HCT116 (cell line): ENCODE data around the gene SH3GL2. TPM values are rescaled to one million over a fixed set of nuclear protein-coding genes. Genes with fewer than 3 reads are reported as not detected.

Experiments used
- ATAC-seq: fragments of 200-7000 bp; cut with Tn5 transposase; 2 replicates; pipeline ENCODE4 v1.9.1; 2020; ENCODE audit warnings: mild to moderate bottlenecking, moderate library complexity
- BruUV-seq: library from RNA; stranded (reverse); fragments of 400-500 nt; replicated peaks from 2 replicates; lab custom pipeline; 2021; lab: Mats Ljungman, UMichigan
- CTCF ChIA-PET: fragments of 300-600 bp; sonication (Branson Sonifier 250); formaldehyde crosslinking; loops from one replicate; lab custom pipeline; 2021; ENCODE audit warnings: antibody characterized with exemption; lab: Charles Lee
- POLR2A ChIA-PET: fragments of 300-600, 350-600 bp; sonication (Branson Sonifier 250); formaldehyde crosslinking; loops from one replicate; lab custom pipeline; 2021; ENCODE audit warnings: antibody characterized with exemption; lab: Charles Lee
- RAD21 ChIA-PET, 2 experiments: fragments of 300-600 bp; sonication (Branson Sonifier 250); formaldehyde crosslinking; loops; one replicate each; lab custom pipeline; 2023; ENCODE audit warnings: low total read pairs in 2 of 2; ENCODE audit not compliant: uncharacterized antibody in 2 of 2, unreplicated experiment in 2 of 2, low non-redundant PET in 1 of 2; lab: Charles Lee
- DNase-seq: peaks from one replicate; pipeline ENCODE4 v3.0.0-alpha.2; 2010; ENCODE audit warnings: low read depth, low spot score
- H2AFZ ChIP-seq: fragments of 200-600 bp; shearing (Covaris generic), sonication (generic); 2 replicates; pipeline ENCODE4 v1.6.1; 2017; ENCODE audit warnings: low read depth, mixed run types, mixed read lengths, antibody characterized with exemption, low read length; ENCODE audit not compliant: poor library complexity, severe bottlenecking
- H3K27ac ChIP-seq: 2 replicates; pipeline ENCODE4 v1.5.1; 2012; ENCODE audit warnings: low read depth, low read length
- H3K27me3 ChIP-seq: fragments of 200-600 bp; sonication (generic); 2 replicates; pipeline ENCODE4 v1.6.1; 2016; ENCODE audit warnings: mixed run types, low read length, mixed read lengths; ENCODE audit not compliant: insufficient read depth
- H3K36me3 ChIP-seq, 2 experiments: fragments of 200-500 bp in 1 of 2; fragments of 200-600 bp in 1 of 2; sonication (Bioruptor generic) in 1 of 2; sonication (generic) in 1 of 2; 2 replicates each; pipeline versions ENCODE4 v1.5.1 to v1.6.1; 2014 to 2016; ENCODE audit warnings: low read length in 2 of 2, inconsistent platforms in 1 of 2, mixed read lengths in 1 of 2, mixed run types in 1 of 2; ENCODE audit not compliant: insufficient read depth in 2 of 2, control insufficient read depth in 1 of 2
- H3K4me1 ChIP-seq, 2 experiments: fragments of 200-600 bp in 1 of 2; sonication (generic) in 1 of 2; 2 replicates each; pipeline versions ENCODE4 v1.5.1 to v1.6.1; 2012 to 2017; ENCODE audit warnings: low read length in 2 of 2, inconsistent platforms in 1 of 2, mild to moderate bottlenecking in 1 of 2, mixed read lengths in 1 of 2, mixed run types in 1 of 2, moderate library complexity in 1 of 2; ENCODE audit not compliant: insufficient read depth in 2 of 2, control insufficient read depth in 1 of 2
- H3K4me2 ChIP-seq: fragments of 200-600 bp; sonication (generic); 2 replicates; pipeline ENCODE4 v1.6.1; 2017; ENCODE audit warnings: mixed run types, low read length, mixed read lengths
- H3K4me3 ChIP-seq, 2 experiments: fragments of 200-600 bp in 1 of 2; sonication (generic) in 1 of 2; replicated peaks in 1 of 2; 2 replicates each; pipeline ENCODE4 v1.5.1; 2011 to 2016; ENCODE audit warnings: low read length in 2 of 2, control low read depth in 1 of 2, low read depth in 1 of 2, mild to moderate bottlenecking in 1 of 2, mixed read lengths in 1 of 2, mixed run types in 1 of 2
- H3K79me2 ChIP-seq: fragments of 200-600 bp; sonication (generic); 2 replicates; pipeline ENCODE4 v1.6.1; 2017; ENCODE audit warnings: mild to moderate bottlenecking, mixed run types, low read length, moderate library complexity, mixed read lengths; ENCODE audit not compliant: insufficient read depth
- H3K9ac ChIP-seq: fragments of 200-600 bp; sonication (generic); 2 replicates; pipeline ENCODE4 v1.6.1; 2016; ENCODE audit warnings: low read length, mixed read lengths
- H3K9me2 ChIP-seq: fragments of 200-600 bp; sonication (generic), shearing (Covaris generic); 2 replicates; pipeline ENCODE4 v1.6.1; 2017; ENCODE audit warnings: mixed run types, mild to moderate bottlenecking, moderate library complexity; ENCODE audit not compliant: insufficient read depth
- H3K9me3 ChIP-seq, 2 experiments: fragments of 200-500 bp in 1 of 2; fragments of 200-600 bp in 1 of 2; sonication (Bioruptor generic) in 1 of 2; sonication (generic) in 1 of 2; 2 replicates each; pipeline ENCODE4 v1.6.1; 2014 to 2017; ENCODE audit warnings: low read length in 2 of 2, mixed read lengths in 2 of 2, inconsistent platforms in 1 of 2, low read depth in 1 of 2, mild to moderate bottlenecking in 1 of 2, mixed run types in 1 of 2, moderate library complexity in 1 of 2; ENCODE audit not compliant: control insufficient read depth in 1 of 2, insufficient read depth in 1 of 2
- H4K20me1 ChIP-seq: fragments of 200-600 bp; sonication (generic), shearing (Covaris generic); 2 replicates; pipeline ENCODE4 v1.6.1; 2017; ENCODE audit warnings: mixed run types, mild to moderate bottlenecking, moderate library complexity; ENCODE audit not compliant: insufficient read depth
- CBX3 ChIP-seq: IDR thresholded peaks from 2 replicates; pipeline ENCODE4 v1.6.1; 2012; ENCODE audit warnings: low read depth
- CEBPB ChIP-seq: IDR thresholded peaks from 2 replicates; pipeline ENCODE4 v1.6.1; 2012; ENCODE audit warnings: low read depth
- ELF1 ChIP-seq: IDR thresholded peaks from 2 replicates; pipeline ENCODE4 v1.6.1; 2012; ENCODE audit warnings: low read depth, borderline replicate concordance
- EZH2phosphoT487 ChIP-seq: fragments of 200-600 bp; IDR thresholded peaks from 2 replicates; pipeline ENCODE4 v1.6.1; 2018; ENCODE audit warnings: antibody characterized with exemption, borderline replicate concordance
- POLR2A ChIP-seq: IDR thresholded peaks from 2 replicates; pipeline ENCODE4 v1.7.0; 2011; ENCODE audit warnings: borderline replicate concordance; ENCODE audit not compliant: insufficient read depth, insufficient read length; ENCODE audit errors: extremely low read depth
- POLR2AphosphoS5 ChIP-seq: IDR thresholded peaks from 2 replicates; pipeline ENCODE4 v1.6.1; 2011; ENCODE audit warnings: mild to moderate bottlenecking, low read depth, low read length, moderate library complexity
- RAD21 ChIP-seq: IDR thresholded peaks from 2 replicates; pipeline ENCODE4 v1.6.1; 2012; ENCODE audit warnings: low read depth, mild to moderate bottlenecking
- SIN3A ChIP-seq: IDR thresholded peaks from 2 replicates; pipeline ENCODE4 v1.6.1; 2012; ENCODE audit warnings: low read depth
- SP1 ChIP-seq: IDR thresholded peaks from 2 replicates; pipeline ENCODE4 v1.6.1; 2012; ENCODE audit warnings: low read depth
- YY1 ChIP-seq: IDR thresholded peaks from 2 replicates; pipeline ENCODE4 v1.6.1; 2011; ENCODE audit warnings: low read length, low read depth, moderate library complexity, mild to moderate bottlenecking; ENCODE audit not compliant: insufficient replicate concordance; ENCODE audit errors: extremely low read depth
- ZFX ChIP-seq: fragments of 450-650 bp; IDR thresholded peaks from 2 replicates; pipeline ENCODE4 v1.6.1; 2017
- ZNF274 ChIP-seq: fragments of 200-500 bp; sonication (Bioruptor generic); IDR thresholded peaks from 2 replicates; pipeline ENCODE4 v1.6.1; 2014; ENCODE audit warnings: mild to moderate bottlenecking, low read depth, low read length, inconsistent platforms
- intact Hi-C: fragments of 100-400 bp; cut with micrococcal nuclease; formaldehyde crosslinking; loops from 2 replicates; pipeline ENCODE4 v1.10.0; 2022
- total RNA-seq: library from RNA; stranded (reverse); gene quantifications from one replicate; pipeline ENCODE4 v1.2.1, GENCODE V29; 2021; ENCODE audit not compliant: unreplicated experiment
- TF ChIP-seq, protein P1 (sequence below): IDR thresholded peaks from 2 replicates; pipeline ENCODE4 v1.6.1; 2012
- TF ChIP-seq, protein P2 (sequence below), 3 experiments: fragments of 200-600 bp in 1 of 3; sonication (generic) in 1 of 3; IDR thresholded peaks in 2 of 3; conservative IDR thresholded peaks in 1 of 3; 2 replicates each; pipeline ENCODE4 v1.5.1; 2012 to 2017; ENCODE audit warnings: low read depth in 2 of 3, low read length in 2 of 3, antibody characterized with exemption in 1 of 3, borderline replicate concordance in 1 of 3, control low read depth in 1 of 3, mild to moderate bottlenecking in 1 of 3, mixed read lengths in 1 of 3, mixed run types in 1 of 3, moderate library complexity in 1 of 3; ENCODE audit not compliant: insufficient read depth in 1 of 3
- TF ChIP-seq, protein P3 (sequence below): IDR thresholded peaks from 2 replicates; pipeline ENCODE4 v1.6.1; 2012; ENCODE audit warnings: low read depth

SH3GL2 gene
- total RNA-seq, 1 experiment from 2014 or later, result not detected

DNA sequence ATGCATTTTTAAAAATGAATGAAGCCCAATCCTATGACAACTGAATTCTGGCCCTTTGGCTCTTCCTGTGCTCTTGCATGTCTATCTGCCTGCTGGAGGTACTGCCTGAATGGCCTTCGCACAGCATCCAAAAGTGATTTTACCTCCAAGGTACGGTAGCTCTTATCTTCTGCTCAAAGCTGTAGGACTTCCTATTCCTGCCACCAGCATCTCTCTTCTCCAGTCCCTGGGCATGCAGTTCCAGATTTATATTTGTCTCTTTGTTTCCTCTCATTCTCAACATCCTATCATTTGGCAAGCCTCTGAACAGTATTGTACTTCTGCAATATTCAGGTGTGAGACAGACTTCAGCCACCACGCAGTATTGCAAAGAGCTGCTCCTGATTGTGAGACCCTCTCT lies 43.7 kb upstream of the SH3GL2 start:
- no peak for DNase-seq
- CTCF ChIA-PET, result no interaction called here

More for the DNA sequence above, 43.7 kb upstream of the SH3GL2 start:
- ChIA-PET POLR2A (no interaction called here), RAD21 (no interaction called here)
- no peak overlapping the region for H3K4me3 ChIP-seq
- H3K27ac ChIP-seq, result no peak overlapping the region
- H3K4me1 ChIP-seq, result no peaks in the 10 kb centered on the region
- H4K20me1 ChIP-seq, result no peaks in the 10 kb centered on the region
- TF ChIP-seq RAD21, result no peak
- no peak for TF ChIP-seq ZFX
- no peak for TF ChIP-seq EZH2phosphoT487
- TF ChIP-seq ELF1, result no peak
- TF ChIP-seq SIN3A, result no peak
- TF ChIP-seq, protein P1, sequence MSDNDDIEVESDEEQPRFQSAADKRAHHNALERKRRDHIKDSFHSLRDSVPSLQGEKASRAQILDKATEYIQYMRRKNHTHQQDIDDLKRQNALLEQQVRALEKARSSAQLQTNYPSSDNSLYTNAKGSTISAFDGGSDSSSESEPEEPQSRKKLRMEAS, result no peak
- TF ChIP-seq, protein P2, sequence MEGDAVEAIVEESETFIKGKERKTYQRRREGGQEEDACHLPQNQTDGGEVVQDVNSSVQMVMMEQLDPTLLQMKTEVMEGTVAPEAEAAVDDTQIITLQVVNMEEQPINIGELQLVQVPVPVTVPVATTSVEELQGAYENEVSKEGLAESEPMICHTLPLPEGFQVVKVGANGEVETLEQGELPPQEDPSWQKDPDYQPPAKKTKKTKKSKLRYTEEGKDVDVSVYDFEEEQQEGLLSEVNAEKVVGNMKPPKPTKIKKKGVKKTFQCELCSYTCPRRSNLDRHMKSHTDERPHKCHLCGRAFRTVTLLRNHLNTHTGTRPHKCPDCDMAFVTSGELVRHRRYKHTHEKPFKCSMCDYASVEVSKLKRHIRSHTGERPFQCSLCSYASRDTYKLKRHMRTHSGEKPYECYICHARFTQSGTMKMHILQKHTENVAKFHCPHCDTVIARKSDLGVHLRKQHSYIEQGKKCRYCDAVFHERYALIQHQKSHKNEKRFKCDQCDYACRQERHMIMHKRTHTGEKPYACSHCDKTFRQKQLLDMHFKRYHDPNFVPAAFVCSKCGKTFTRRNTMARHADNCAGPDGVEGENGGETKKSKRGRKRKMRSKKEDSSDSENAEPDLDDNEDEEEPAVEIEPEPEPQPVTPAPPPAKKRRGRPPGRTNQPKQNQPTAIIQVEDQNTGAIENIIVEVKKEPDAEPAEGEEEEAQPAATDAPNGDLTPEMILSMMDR (IDR thresholded peaks at IDR 0.05 in 2 of 3, conservative IDR thresholded peaks at IDR 0.05 in 1 of 3; ENCODE audit: borderline replicate concordance in 1 of 3, insufficient read depth in 1 of 3, low read depth in 2 of 3, low read length in 2 of 3), result no peak
- TF ChIP-seq SP1, result no peak
- TF ChIP-seq, protein P3, sequence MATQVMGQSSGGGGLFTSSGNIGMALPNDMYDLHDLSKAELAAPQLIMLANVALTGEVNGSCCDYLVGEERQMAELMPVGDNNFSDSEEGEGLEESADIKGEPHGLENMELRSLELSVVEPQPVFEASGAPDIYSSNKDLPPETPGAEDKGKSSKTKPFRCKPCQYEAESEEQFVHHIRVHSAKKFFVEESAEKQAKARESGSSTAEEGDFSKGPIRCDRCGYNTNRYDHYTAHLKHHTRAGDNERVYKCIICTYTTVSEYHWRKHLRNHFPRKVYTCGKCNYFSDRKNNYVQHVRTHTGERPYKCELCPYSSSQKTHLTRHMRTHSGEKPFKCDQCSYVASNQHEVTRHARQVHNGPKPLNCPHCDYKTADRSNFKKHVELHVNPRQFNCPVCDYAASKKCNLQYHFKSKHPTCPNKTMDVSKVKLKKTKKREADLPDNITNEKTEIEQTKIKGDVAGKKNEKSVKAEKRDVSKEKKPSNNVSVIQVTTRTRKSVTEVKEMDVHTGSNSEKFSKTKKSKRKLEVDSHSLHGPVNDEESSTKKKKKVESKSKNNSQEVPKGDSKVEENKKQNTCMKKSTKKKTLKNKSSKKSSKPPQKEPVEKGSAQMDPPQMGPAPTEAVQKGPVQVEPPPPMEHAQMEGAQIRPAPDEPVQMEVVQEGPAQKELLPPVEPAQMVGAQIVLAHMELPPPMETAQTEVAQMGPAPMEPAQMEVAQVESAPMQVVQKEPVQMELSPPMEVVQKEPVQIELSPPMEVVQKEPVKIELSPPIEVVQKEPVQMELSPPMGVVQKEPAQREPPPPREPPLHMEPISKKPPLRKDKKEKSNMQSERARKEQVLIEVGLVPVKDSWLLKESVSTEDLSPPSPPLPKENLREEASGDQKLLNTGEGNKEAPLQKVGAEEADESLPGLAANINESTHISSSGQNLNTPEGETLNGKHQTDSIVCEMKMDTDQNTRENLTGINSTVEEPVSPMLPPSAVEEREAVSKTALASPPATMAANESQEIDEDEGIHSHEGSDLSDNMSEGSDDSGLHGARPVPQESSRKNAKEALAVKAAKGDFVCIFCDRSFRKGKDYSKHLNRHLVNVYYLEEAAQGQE, result no peak
- TF ChIP-seq CEBPB, result no peak
- no peak for TF ChIP-seq ZNF274
- TF ChIP-seq POLR2AphosphoS5, result no peak
- TF ChIP-seq YY1, result no peak
- no peak for TF ChIP-seq POLR2A
- no peak for TF ChIP-seq CBX3
- no peak overlapping the region for H2AFZ ChIP-seq
- H3K27me3 ChIP-seq, result no peaks in the 10 kb centered on the region
- H3K4me2 ChIP-seq, result no peak overlapping the region
- ATAC-seq, result no peak
- BruUV-seq, result no TSS peak
- H3K36me3 ChIP-seq, result no peaks in the 10 kb centered on the region
- no peak overlapping the region for H3K9ac ChIP-seq
- no peaks in the 10 kb centered on the region for H3K9me2 ChIP-seq
- intact Hi-C loops, result no loop called here
- H3K9me3 ChIP-seq, result no peaks in the 10 kb centered on the region
- H3K79me2 ChIP-seq, result no peaks in the 10 kb centered on the region
